H1 (cell line): ENCODE measurements around the gene GPR39. TPM values are rescaled to one million over a fixed set of nuclear protein-coding genes. Genes with fewer than 3 reads are reported as not detected.

Source experiments
- CTCF ChIA-PET: fragments of 300-600 bp; sonication (Branson Sonifier 250); formaldehyde crosslinking; loops from one replicate; lab custom pipeline; 2021; ENCODE audit not compliant: partially characterized antibody; lab: Charles Lee
- POLR2A ChIA-PET: fragments of 300-600 bp; sonication (Branson Sonifier 250); formaldehyde crosslinking; loops from one replicate; lab custom pipeline; 2021; ENCODE audit warnings: inconsistent platforms; ENCODE audit not compliant: partially characterized antibody; lab: Charles Lee
- DNase-seq, 2 experiments: peaks; one replicate each; pipeline versions ENCODE4 v3.0.0 to v3.0.0-alpha.2; 2010 to 2022; ENCODE audit warnings: low spot score in 2 of 2, low read depth in 1 of 2, mixed read lengths in 1 of 2
- FAIRE-seq: peaks from 2 replicates; lab custom pipeline; 2011; peaks lifted over from hg19 to GRCh38; lab: Jason Lieb, UNC
- H2AFZ ChIP-seq: 2 replicates; pipeline ENCODE4 v1.8.1; 2012; ENCODE audit warnings: low read length, inconsistent platforms
- H2AK5ac ChIP-seq: 2 replicates; pipeline ENCODE4 v1.6.1; 2013; ENCODE audit warnings: low read depth, low read length
- H2BK120ac ChIP-seq: replicated peaks from 2 replicates; pipeline ENCODE3; 2013; ENCODE audit warnings: low read depth, low read length, inconsistent platforms
- H2BK12ac ChIP-seq: 2 replicates; pipeline ENCODE4 v1.6.1; 2013; ENCODE audit warnings: low read depth, low read length
- H2BK15ac ChIP-seq: 2 replicates; pipeline ENCODE4 v1.6.1; 2013; ENCODE audit warnings: low read length
- H2BK20ac ChIP-seq: 2 replicates; pipeline ENCODE4 v1.6.1; 2013; ENCODE audit warnings: low read length
- H2BK5ac ChIP-seq: 2 replicates; pipeline ENCODE4 v1.6.1; 2013; ENCODE audit warnings: low read depth, low read length
- H3K14ac ChIP-seq: 2 replicates; pipeline ENCODE4 v1.6.1; 2013; ENCODE audit warnings: inconsistent platforms; ENCODE audit not compliant: insufficient read length
- H3K18ac ChIP-seq: 2 replicates; pipeline ENCODE4 v1.6.1; 2013; ENCODE audit warnings: low read length; ENCODE audit errors: extremely low read depth
- H3K23ac ChIP-seq: 2 replicates; pipeline ENCODE4 v1.6.1; 2013; ENCODE audit warnings: inconsistent platforms; ENCODE audit not compliant: insufficient read length
- H3K23me2 ChIP-seq: 2 replicates; pipeline ENCODE4 v1.6.1; 2013; ENCODE audit warnings: low read depth, low read length
- H3K27ac ChIP-seq: 2 replicates; pipeline ENCODE4 v1.6.1; 2011; ENCODE audit warnings: low read depth, low read length, inconsistent platforms
- H3K27me3 ChIP-seq, 4 experiments: replicated peaks in 1 of 4; 1 replicate in 1 of 4; 2 replicates in 3 of 4; pipeline versions ENCODE4 v1.6.1 to v1.8.1; 2011 to 2013; ENCODE audit warnings: low read length in 3 of 4, mild to moderate bottlenecking in 3 of 4, inconsistent platforms in 2 of 4, mixed read lengths in 2 of 4, moderate library complexity in 1 of 4; ENCODE audit not compliant: control insufficient read depth in 3 of 4, insufficient read depth in 3 of 4; ENCODE audit errors: extremely low read depth in 1 of 4
- H3K36me3 ChIP-seq, 4 experiments: 2 replicates each; pipeline versions ENCODE4 v1.6.1 to v1.8.1; 2011 to 2013; ENCODE audit warnings: mild to moderate bottlenecking in 4 of 4, low read length in 3 of 4, moderate library complexity in 2 of 4, control low read depth in 1 of 4, inconsistent platforms in 1 of 4; ENCODE audit not compliant: insufficient read depth in 4 of 4, control insufficient read depth in 2 of 4
- H3K4ac ChIP-seq: replicated peaks from 2 replicates; pipeline ENCODE3; 2013; ENCODE audit warnings: low read length, low read depth, mixed read lengths, inconsistent platforms; ENCODE audit not compliant: insufficient read length
- H3K4me1 ChIP-seq, 4 experiments: replicated peaks in 1 of 4; 1 replicate in 1 of 4; 2 replicates in 3 of 4; pipeline versions ENCODE4 v1.6.1 to v1.8.1; 2011 to 2013; ENCODE audit warnings: low read length in 3 of 4, inconsistent platforms in 2 of 4, mixed read lengths in 1 of 4; ENCODE audit not compliant: insufficient read depth in 4 of 4, control insufficient read depth in 3 of 4
- H3K4me2 ChIP-seq, 2 experiments: 2 replicates each; pipeline versions ENCODE4 v1.6.1 to v1.8.1; 2011 to 2013; ENCODE audit warnings: low read depth in 2 of 2, low read length in 2 of 2, control low read depth in 1 of 2, inconsistent platforms in 1 of 2, mild to moderate bottlenecking in 1 of 2; ENCODE audit not compliant: insufficient read depth in 1 of 2
- H3K4me3 ChIP-seq, 4 experiments: fragments of 200-600, 300-600 bp in 1 of 4; sonication (generic), shearing (Covaris generic), sonication (Bioruptor Twin) in 1 of 4; 2 replicates each; pipeline versions ENCODE4 v1.5.1 to v1.8.1; 2011 to 2016; ENCODE audit warnings: low read length in 4 of 4, low read depth in 3 of 4, control low read depth in 2 of 4, inconsistent platforms in 2 of 4, mild to moderate bottlenecking in 2 of 4, mixed read lengths in 1 of 4, moderate library complexity in 1 of 4; ENCODE audit not compliant: insufficient read depth in 2 of 4; ENCODE audit errors: extremely low read depth in 1 of 4
- H3K56ac ChIP-seq: replicated peaks from 2 replicates; pipeline ENCODE3; 2013; ENCODE audit warnings: low read depth, mild to moderate bottlenecking, mixed read lengths, low read length, inconsistent platforms; ENCODE audit not compliant: insufficient read length
- H3K79me1 ChIP-seq: 2 replicates; pipeline ENCODE4 v1.6.1; 2013; ENCODE audit warnings: low read depth, low read length, control low read depth
- H3K79me2 ChIP-seq, 2 experiments: 2 replicates each; pipeline versions ENCODE4 v1.6.1 to v1.8.1; 2012 to 2013; ENCODE audit warnings: low read length in 2 of 2, mild to moderate bottlenecking in 2 of 2, inconsistent platforms in 1 of 2; ENCODE audit not compliant: insufficient read depth in 2 of 2, control insufficient read depth in 1 of 2
- H3K9ac ChIP-seq, 4 experiments: replicated peaks in 1 of 4; 1 replicate in 1 of 4; 2 replicates in 3 of 4; pipeline versions ENCODE4 v1.6.1 to v1.8.1; 2011 to 2013; ENCODE audit warnings: low read depth in 3 of 4, low read length in 3 of 4, control low read depth in 2 of 4, mild to moderate bottlenecking in 2 of 4, moderate library complexity in 2 of 4, inconsistent platforms in 1 of 4; ENCODE audit errors: extremely low read depth in 1 of 4
- H3K9me3 ChIP-seq, 2 experiments: 2 replicates each; pipeline versions ENCODE4 v1.6.1 to v1.8.1; 2012 to 2013; ENCODE audit warnings: mild to moderate bottlenecking in 2 of 2, moderate library complexity in 2 of 2, control low read depth in 1 of 2, inconsistent platforms in 1 of 2, low read depth in 1 of 2, low read length in 1 of 2, mixed read lengths in 1 of 2; ENCODE audit not compliant: insufficient read depth in 2 of 2
- H4K20me1 ChIP-seq, 2 experiments: replicated peaks in 1 of 2; 2 replicates each; pipeline versions ENCODE3 to v1.8.1; 2011 to 2013; ENCODE audit warnings: inconsistent platforms in 2 of 2, low read length in 2 of 2, mild to moderate bottlenecking in 1 of 2; ENCODE audit not compliant: insufficient read depth in 2 of 2, control insufficient read depth in 1 of 2
- H4K5ac ChIP-seq: 2 replicates; pipeline ENCODE4 v1.6.1; 2013; ENCODE audit warnings: low read length, low read depth, mixed read lengths, inconsistent platforms; ENCODE audit not compliant: insufficient read length
- H4K8ac ChIP-seq: 2 replicates; pipeline ENCODE4 v1.8.0; 2013; ENCODE audit warnings: mild to moderate bottlenecking, moderate library complexity, low read length, inconsistent platforms; ENCODE audit not compliant: insufficient read depth; ENCODE audit errors: extremely low read depth
- H4K91ac ChIP-seq: replicated peaks from 2 replicates; pipeline ENCODE3; 2013; ENCODE audit warnings: low read length, mixed read lengths, inconsistent platforms; ENCODE audit not compliant: insufficient read length
- CEBPB ChIP-seq: IDR thresholded peaks from 2 replicates; pipeline ENCODE4 v1.6.1; 2012; ENCODE audit warnings: low read depth, low read length
- TAF7 ChIP-seq: optimal IDR thresholded peaks from 2 replicates; pipeline ENCODE3; 2011; ENCODE audit warnings: low read depth, mild to moderate bottlenecking, inconsistent platforms, low read length, moderate library complexity, borderline replicate concordance
- WGBS, 2 experiments: shearing (Covaris generic) in 1 of 2; methylation state at CpG; one replicate each; pipeline versions ENCODE4 v1.1.6 to v1.1.7; 2013 to 2015; ENCODE audit warnings: low lambda C conversion rate in 2 of 2, mixed read lengths in 2 of 2, inconsistent platforms in 1 of 2, low coverage in 1 of 2, missing lambda C conversion rate in 1 of 2; ENCODE audit not compliant: insufficient replicate concordance in 2 of 2, insufficient coverage in 1 of 2, insufficient read length in 1 of 2; ENCODE audit errors: extremely low coverage in 1 of 2, missing lambda C conversion rate in 1 of 2; 5-methylcytosine and 5-hydroxymethylcytosine counted together
- polyA plus RNA-seq, 7 experiments: library from polyadenylated mRNA; depleted of rRNA in 3 of 7; stranded (reverse) in 5 of 7; unstranded in 2 of 7; fragments of >200 nt in 5 of 7; fragments of 200-250 nt in 2 of 7; gene quantifications; 1 replicate in 5 of 7; 2 replicates in 1 of 7; 4 replicates in 1 of 7; pipeline versions ENCODE4 v1.2.1 to v1.2.3, GENCODE V29; 2011 to 2013; ENCODE audit warnings: missing spikeins in 2 of 7, mixed read lengths in 2 of 7
- total RNA-seq: library from RNA; stranded (reverse); fragmentation: NEBNext Ultra II Directional; extraction: Animal tissue kit (Norgen Biotek cat#: 25700); gene quantifications from 2 replicates; pipeline ENCODE4 v1.2.1, GENCODE V29; 2021

The GPR39 gene
- total and polyA plus RNA-seq, 2 of the 8 experiments (the other 6 are each of a cell fraction or from before 2014, with no cell fraction given) = 0.63 to 2.7 TPM

DNA sequence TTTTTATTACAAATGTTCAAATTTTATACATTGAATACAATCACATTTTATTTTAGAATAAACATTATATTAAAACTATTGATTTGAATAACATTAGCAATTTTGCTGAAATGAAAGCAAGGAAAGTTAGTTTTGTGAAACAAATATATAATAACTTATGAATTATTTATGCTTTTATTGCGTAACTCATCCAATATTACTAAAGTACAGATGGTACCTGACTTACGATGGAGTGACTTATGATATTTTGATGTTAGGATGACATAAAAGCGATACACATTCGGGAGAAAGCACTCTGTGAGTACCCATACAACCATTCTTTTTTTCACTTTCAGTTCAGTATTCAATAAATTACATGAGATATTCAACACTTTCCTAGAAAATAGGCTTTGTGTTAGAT lies 26.5 kb downstream of the GPR39 start:
- Histone ChIP-seq H2BK15ac (no peak overlapping the region), H3K27ac (no peak overlapping the region), H4K5ac (no peak overlapping the region), H2BK5ac (no peak overlapping the region), H3K4ac (no peak overlapping the region), H2BK20ac (no peak overlapping the region), H3K4me2 (no peak overlapping the region), H3K18ac (no peak overlapping the region), H2AK5ac (no peak overlapping the region), H3K4me1 (peaks cover 0 to 5% (median 4%) of the 10 kb centered on the region in 4 experiments; a peak in 4 of 7 replicates), H3K4me3 (no peak overlapping the region), H3K23ac (no peak overlapping the region), H3K9ac (no peak overlapping the region), H4K91ac (no peak overlapping the region), H3K36me3 (no peaks in the 10 kb centered on the region), H3K56ac (no peak overlapping the region), H3K9me3 (no peaks in the 10 kb centered on the region), H4K20me1 (no peaks in the 10 kb centered on the region), H4K8ac (no peak overlapping the region), H3K79me1 (no peaks in the 10 kb centered on the region), H3K27me3 (no peaks in the 10 kb centered on the region), H2AFZ (no peak overlapping the region), H3K79me2 (no peaks in the 10 kb centered on the region), H2BK12ac (no peak overlapping the region), H2BK120ac (no peak overlapping the region), H3K23me2 (no peaks in the 10 kb centered on the region), H3K14ac (no peak overlapping the region)
- CTCF ChIA-PET = interaction anchor here (1.6 kb wide), 1 partner anchor 94 kb away, joined by 3 read pairs; no protein-coding TSS in a partner anchor
- TF ChIP-seq CEBPB = 0 out of 2 replicates have a peak, but pooled peaks have one; percentile 35
- TF ChIP-seq TAF7 = no peak
- no peak for DNase-seq
- FAIRE-seq = no peak
- POLR2A ChIA-PET = no interaction called here
- 91% methylated on average over 4 of the region's 4 CpGs; no CpG with 5 or more reads in 1 of the 2 experiments for WGBS, 2 experiments
